Lower leg skin (tissue), 4 donors: ENCODE data around the gene PRSS36. TPM values are rescaled to one million over a fixed set of nuclear protein-coding genes. Genes with fewer than 3 reads are reported as not detected.

Experiments used
- DNase-seq, 2 donors: peaks; one replicate each; pipeline ENCODE4 v3.0.0-alpha.2; 2019; ENCODE audit warnings: low spot score in 2 of 2
- H3K4me3 ChIP-seq: fragments of 200-600 bp; sonication (generic); 2 replicates; pipeline ENCODE4 v1.5.1; 2017; ENCODE audit warnings: mild to moderate bottlenecking, low read depth; ENCODE audit not compliant: poor library complexity, severe bottlenecking
- POLR2A ChIP-seq, 2 donors: fragments of 450-650 bp; IDR thresholded peaks; one replicate each; pipeline ENCODE4 v1.6.1; 2016 to 2017; ENCODE audit warnings: antibody characterized with exemption in 2 of 2, mild to moderate bottlenecking in 1 of 2, moderate library complexity in 1 of 2
- WGBS, 2 donors: methylation state at CpG; one replicate each; pipeline ENCODE4 v1.1.5; 2018; 5-methylcytosine and 5-hydroxymethylcytosine counted together
- intact Hi-C: fragments of 100-400 bp; cut with DNase I; formaldehyde crosslinking; loops from one replicate; pipeline ENCODE4 v1.15.0; 2023; ENCODE audit warnings: low total_unique reads
- total RNA-seq, 4 donors: library from RNA; depleted of rRNA; stranded (reverse); fragments of >200 nt; gene quantifications; one replicate each; pipeline ENCODE4 v1.1.0, GENCODE V29; 2016
- TF ChIP-seq, protein P1 (sequence below), 3 donors: fragments of 450-650 bp; IDR thresholded peaks; one replicate each; pipeline ENCODE4 v1.5.1; 2016; ENCODE audit warnings: antibody characterized with exemption in 3 of 3, mild to moderate bottlenecking in 3 of 3, moderate library complexity in 2 of 3

PRSS36 gene
- total RNA-seq, 4 donors from 2014 or later: 2.3 to 10.5 (median 3.3) TPM

GRCh38 chr16:31189412-31189778 is 39.5 kb upstream of the PRSS36 start:
- H3K4me3 ChIP-seq: no peak overlapping the region
- DNase-seq: no peak
- TF ChIP-seq, protein P1, sequence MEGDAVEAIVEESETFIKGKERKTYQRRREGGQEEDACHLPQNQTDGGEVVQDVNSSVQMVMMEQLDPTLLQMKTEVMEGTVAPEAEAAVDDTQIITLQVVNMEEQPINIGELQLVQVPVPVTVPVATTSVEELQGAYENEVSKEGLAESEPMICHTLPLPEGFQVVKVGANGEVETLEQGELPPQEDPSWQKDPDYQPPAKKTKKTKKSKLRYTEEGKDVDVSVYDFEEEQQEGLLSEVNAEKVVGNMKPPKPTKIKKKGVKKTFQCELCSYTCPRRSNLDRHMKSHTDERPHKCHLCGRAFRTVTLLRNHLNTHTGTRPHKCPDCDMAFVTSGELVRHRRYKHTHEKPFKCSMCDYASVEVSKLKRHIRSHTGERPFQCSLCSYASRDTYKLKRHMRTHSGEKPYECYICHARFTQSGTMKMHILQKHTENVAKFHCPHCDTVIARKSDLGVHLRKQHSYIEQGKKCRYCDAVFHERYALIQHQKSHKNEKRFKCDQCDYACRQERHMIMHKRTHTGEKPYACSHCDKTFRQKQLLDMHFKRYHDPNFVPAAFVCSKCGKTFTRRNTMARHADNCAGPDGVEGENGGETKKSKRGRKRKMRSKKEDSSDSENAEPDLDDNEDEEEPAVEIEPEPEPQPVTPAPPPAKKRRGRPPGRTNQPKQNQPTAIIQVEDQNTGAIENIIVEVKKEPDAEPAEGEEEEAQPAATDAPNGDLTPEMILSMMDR (IDR thresholded peaks at IDR 0.05): no peak
- TF ChIP-seq POLR2A (IDR thresholded peaks at IDR 0.05): no peak
- 89 to 92% methylated on average over 2 of the region's 2 CpGs for WGBS, 2 donors
- intact Hi-C loops: no loop called here

DNA sequence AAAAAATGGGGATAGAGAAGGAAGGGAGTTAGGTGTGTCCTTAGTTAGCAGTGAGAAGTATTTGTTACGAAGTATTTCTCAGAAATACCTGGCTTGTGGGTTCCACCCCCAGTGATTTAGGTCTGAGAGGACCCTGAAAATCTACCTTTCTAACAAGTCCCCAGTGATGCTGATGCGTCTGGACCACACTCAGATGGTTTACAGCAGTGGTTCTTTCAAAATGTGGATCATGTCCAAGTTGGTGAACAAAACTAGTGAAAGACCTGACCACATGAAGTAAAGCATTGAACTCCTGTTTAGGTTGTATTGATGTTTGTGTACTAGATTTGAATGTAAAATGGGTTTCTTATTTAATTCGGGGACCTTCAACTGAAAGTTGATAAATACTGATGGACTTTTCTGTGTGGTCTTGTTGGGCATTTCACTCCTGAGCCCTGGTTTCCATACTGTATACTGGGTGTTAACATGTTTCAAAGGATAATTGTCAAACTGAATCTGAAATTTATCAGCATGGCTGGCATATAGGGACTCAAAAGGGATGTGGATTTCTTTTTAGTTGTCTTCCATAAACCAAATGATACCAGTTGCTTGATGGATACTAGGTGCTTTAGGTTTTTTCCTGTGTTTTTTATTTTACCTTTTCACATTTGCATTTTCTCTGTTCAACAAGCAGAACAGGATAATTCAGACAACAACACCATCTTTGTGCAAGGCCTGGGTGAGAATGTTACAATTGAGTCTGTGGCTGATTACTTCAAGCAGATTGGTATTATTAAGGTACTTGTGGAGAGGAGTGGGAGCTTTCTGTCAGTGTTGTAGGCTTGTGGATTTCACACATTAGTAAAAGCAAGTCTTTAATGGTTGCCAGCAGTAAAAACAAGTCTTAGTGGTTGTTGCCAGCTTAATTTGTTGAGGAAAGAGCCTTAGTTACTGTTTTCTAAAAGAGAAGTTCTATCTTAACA is 38.9 kb upstream of the PRSS36 start:
- DNase-seq: no peak
- intact Hi-C loops: no loop called here
- no peak overlapping the region for H3K4me3 ChIP-seq
- 86 to 88% methylated on average over 3 of the region's 3 CpGs for WGBS, 2 donors
- no peak for TF ChIP-seq POLR2A (IDR thresholded peaks at IDR 0.05)
- TF ChIP-seq, protein P1 (IDR thresholded peaks at IDR 0.05): no peak

- no peak overlapping the region for H3K4me3 ChIP-seq
- no peak for DNase-seq
- intact Hi-C loops: no loop called here
- TF ChIP-seq, protein P1 (IDR thresholded peaks at IDR 0.05): no peak
- TF ChIP-seq POLR2A (IDR thresholded peaks at IDR 0.05): no peak
- WGBS, 2 donors: 76 to 82% methylated on average over 8 of the region's 8 CpGs
These were observed 37.9 kb upstream of the PRSS36 start for GRCh38 chr16:31187808-31188189.

DNA sequence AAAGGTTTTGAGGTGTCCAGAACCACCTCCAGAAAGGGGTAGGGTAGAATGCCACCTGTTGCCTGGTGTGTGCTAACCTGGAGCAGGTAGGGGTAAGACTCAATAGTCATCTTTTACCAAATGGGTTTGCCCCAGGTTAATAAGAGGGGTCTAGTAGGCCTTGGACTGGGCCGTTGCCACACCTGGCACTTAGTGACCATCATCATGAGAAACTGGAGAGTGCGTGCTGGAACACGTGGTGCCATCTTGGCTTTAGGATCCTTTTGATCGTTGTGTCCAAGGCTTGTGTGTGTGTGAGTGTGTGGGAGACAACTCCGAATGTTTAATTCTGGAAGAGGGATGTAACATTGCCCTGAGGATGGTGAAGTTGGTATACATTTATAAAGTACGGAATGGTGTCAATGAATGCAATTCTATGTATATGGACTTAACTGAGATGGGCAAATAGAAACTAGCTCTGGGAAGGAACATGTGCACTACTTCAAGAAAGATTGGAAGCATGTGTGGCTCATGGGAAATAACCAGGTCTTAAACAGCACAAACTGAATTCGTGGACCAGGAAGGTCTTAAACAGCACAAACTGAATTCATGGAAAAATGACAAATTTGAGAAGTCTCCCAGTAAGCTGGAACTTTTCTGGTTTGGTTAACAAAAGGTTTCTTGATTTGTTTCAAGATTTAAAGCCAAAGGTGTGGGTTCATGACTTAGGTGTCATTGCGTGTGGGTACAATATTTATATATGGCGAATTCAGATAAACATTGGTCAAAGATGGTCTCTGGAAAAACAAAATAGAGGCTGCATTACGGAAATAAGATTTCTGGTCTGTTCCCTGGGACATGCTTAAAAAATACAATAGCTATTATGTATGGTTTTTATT is 37.3 kb upstream of the PRSS36 start:
- DNase-seq: no peak
- WGBS, 2 donors: 75 to 81% methylated on average over 10 of the region's 10 CpGs
- intact Hi-C loops: no loop called here
- H3K4me3 ChIP-seq: no peak overlapping the region
- TF ChIP-seq POLR2A (IDR thresholded peaks at IDR 0.05): no peak

GRCh38 chr16:31186176-31186575 is 36.3 kb upstream of the PRSS36 start:
- 83 to 85% methylated on average over 7 of the region's 7 CpGs for WGBS, 2 donors
- intact Hi-C loops: no loop called here
- TF ChIP-seq POLR2A (IDR thresholded peaks at IDR 0.05): no peak
- TF ChIP-seq, protein P1 (IDR thresholded peaks at IDR 0.05): no peak
- no peak for DNase-seq
- no peak overlapping the region for H3K4me3 ChIP-seq

DNA sequence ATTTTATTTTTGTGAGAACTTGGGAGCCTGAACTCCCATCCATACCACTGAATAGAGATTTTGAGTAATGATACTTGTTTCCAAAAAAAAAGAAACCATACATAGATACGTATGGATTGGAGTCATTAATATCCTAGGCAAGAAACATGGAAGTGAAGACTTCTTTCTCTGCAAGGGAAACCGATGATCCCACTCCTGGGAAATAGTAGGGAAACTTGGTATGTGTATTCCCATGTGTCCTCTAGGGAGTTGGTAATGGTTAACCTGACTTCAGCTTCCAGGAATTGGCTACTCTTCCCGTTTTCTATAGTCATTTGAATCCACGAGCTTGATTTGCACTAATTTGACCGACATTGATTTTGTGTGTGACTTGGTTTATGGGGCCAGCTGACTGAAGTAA is 35.5 kb upstream of the PRSS36 start:
- 67 to 69% methylated on average over 5 of the region's 5 CpGs for WGBS, 2 donors
- no peak for DNase-seq
- TF ChIP-seq, protein P1 (IDR thresholded peaks at IDR 0.05): no peak
- no peak for TF ChIP-seq POLR2A (IDR thresholded peaks at IDR 0.05)
- intact Hi-C loops: no loop called here
- H3K4me3 ChIP-seq: no peak overlapping the region
